Esophagus squamous epithelium (tissue), 5 donors: ENCODE results near the gene RTF1. TPM values are rescaled to one million over a fixed set of nuclear protein-coding genes. Genes with fewer than 3 reads are reported as not detected.
A peak's percentile ranks its signal among the peaks of the same experiment; 100 is the strongest.

ENCODE experiments used
- DNase-seq: peaks from one replicate; lab custom pipeline; 2025; lab: John Stamatoyannopoulos, UW
- H3K27ac ChIP-seq, 4 donors: fragments of 200-600 bp; sonication (generic); one replicate each; pipeline ENCODE4 v1.5.1; 2016 to 2019; ENCODE audit warnings: mild to moderate bottlenecking in 1 of 4
- H3K27me3 ChIP-seq, 4 donors: fragments of 200-600 bp; sonication (generic); 1 replicate in 3 of 4; 2 replicates in 1 of 4; pipeline versions ENCODE4 v1.5.1 to v1.6.0; 2017 to 2021; ENCODE audit warnings: antibody characterized with exemption in 1 of 4
- H3K36me3 ChIP-seq, 3 donors: fragments of 200-600 bp; sonication (generic); one replicate each; pipeline ENCODE4 v1.5.1; 2016 to 2019
- H3K4me1 ChIP-seq, 3 donors: fragments of 200-600 bp; sonication (generic); one replicate each; pipeline ENCODE4 v1.5.1; 2017 to 2019
- H3K4me3 ChIP-seq, 4 donors: fragments of 200-600 bp; sonication (generic); 1 replicate in 3 of 4; 2 replicates in 1 of 4; pipeline ENCODE4 v1.5.1; 2016 to 2019; ENCODE audit warnings: mild to moderate bottlenecking in 2 of 4, moderate library complexity in 1 of 4
- H3K9me3 ChIP-seq, 3 donors: fragments of 200-600 bp; sonication (generic); one replicate each; pipeline ENCODE4 v1.5.1; 2016 to 2019
- POLR2A ChIP-seq, 4 donors: fragments of 450-650 bp; IDR thresholded peaks; one replicate each; pipeline ENCODE4 v1.6.1; 2017; ENCODE audit warnings: antibody characterized with exemption in 4 of 4, mild to moderate bottlenecking in 4 of 4, moderate library complexity in 3 of 4
- WGBS, 2 donors: methylation state at CpG; one replicate each; pipeline ENCODE4 v1.1.5; 2018; 5-methylcytosine and 5-hydroxymethylcytosine counted together
- intact Hi-C: fragments of 100-400 bp; cut with DNase I; formaldehyde crosslinking; loops from one replicate; pipeline ENCODE4 v1.15.0; 2022
- total RNA-seq, 4 donors: library from RNA; depleted of rRNA; stranded (reverse); fragments of >200 nt; gene quantifications; one replicate each; pipeline ENCODE4 v1.1.0, GENCODE V29; 2016
- TF ChIP-seq, protein P1 (sequence below), 6 experiments: fragments of 450-650 bp in 4 of 6; fragments of 200-600 bp in 2 of 6; sonication (generic) in 2 of 6; IDR thresholded peaks; one replicate each; pipeline ENCODE4 v1.5.1; 2016 to 2019; ENCODE audit warnings: antibody characterized with exemption in 6 of 6, mild to moderate bottlenecking in 4 of 6, moderate library complexity in 4 of 6
- donor health status: DM: yes; HTN: yes; CAD: no.

Gene RTF1
- total RNA-seq, 4 donors from 2014 or later, result 23.3 to 41.6 (median 33.6) TPM

GRCh38 chr15:41513506-41514227, 96.8 kb downstream of the RTF1 start, which contains the start of gene LTK:
Gene LTK (minus strand): TSS chr15:41513827. CDS start chr15:41513709, 118 bp downstream.
- peaks cover 21 to 36% (median 27%) of the 10 kb centered on the region in 3 donors for H3K4me1 ChIP-seq
- no peaks in the 10 kb centered on the region for H3K9me3 ChIP-seq
- no peak within 1 kb of the TSS for H3K27ac ChIP-seq
- DNase-seq, result no peak
- peaks cover 7 to 60% (median 21%) of the 10 kb centered on the region in 4 donors for H3K27me3 ChIP-seq
- 5% methylated on average over 11 of the region's 33 CpGs; no CpG with 5 or more reads in 1 of the 2 donors for WGBS, 2 donors
- no peak for TF ChIP-seq POLR2A (IDR thresholded peaks at IDR 0.05)
- TF ChIP-seq, protein P1, sequence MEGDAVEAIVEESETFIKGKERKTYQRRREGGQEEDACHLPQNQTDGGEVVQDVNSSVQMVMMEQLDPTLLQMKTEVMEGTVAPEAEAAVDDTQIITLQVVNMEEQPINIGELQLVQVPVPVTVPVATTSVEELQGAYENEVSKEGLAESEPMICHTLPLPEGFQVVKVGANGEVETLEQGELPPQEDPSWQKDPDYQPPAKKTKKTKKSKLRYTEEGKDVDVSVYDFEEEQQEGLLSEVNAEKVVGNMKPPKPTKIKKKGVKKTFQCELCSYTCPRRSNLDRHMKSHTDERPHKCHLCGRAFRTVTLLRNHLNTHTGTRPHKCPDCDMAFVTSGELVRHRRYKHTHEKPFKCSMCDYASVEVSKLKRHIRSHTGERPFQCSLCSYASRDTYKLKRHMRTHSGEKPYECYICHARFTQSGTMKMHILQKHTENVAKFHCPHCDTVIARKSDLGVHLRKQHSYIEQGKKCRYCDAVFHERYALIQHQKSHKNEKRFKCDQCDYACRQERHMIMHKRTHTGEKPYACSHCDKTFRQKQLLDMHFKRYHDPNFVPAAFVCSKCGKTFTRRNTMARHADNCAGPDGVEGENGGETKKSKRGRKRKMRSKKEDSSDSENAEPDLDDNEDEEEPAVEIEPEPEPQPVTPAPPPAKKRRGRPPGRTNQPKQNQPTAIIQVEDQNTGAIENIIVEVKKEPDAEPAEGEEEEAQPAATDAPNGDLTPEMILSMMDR (IDR thresholded peaks at IDR 0.05), result no peak
- peak within 1 kb of the TSS; percentile 2 to 60 (median 40) for H3K4me3 ChIP-seq
- intact Hi-C loops, result no loop called here
- peaks cover 0 to 11% (median 0%) of the 10 kb centered on the region in 3 donors for H3K36me3 ChIP-seq

- TF ChIP-seq POLR2A (IDR thresholded peaks at IDR 0.05), result no peak
- TF ChIP-seq, protein P1 (IDR thresholded peaks at IDR 0.05), result no peak
- Histone ChIP-seq H3K4me3 (no peak overlapping the region), H3K27me3 (peaks cover 0 to 17% (median 5%) of the 10 kb centered on the region in 4 donors), H3K4me1 (peaks cover 10 to 14% (median 10%) of the 10 kb centered on the region in 3 donors), H3K36me3 (peaks cover 0 to 43% (median 2%) of the 10 kb centered on the region in 3 donors), H3K9me3 (no peaks in the 10 kb centered on the region), H3K27ac (no peak overlapping the region)
- 86 to 92% methylated on average over 3 to 4 of the region's 8 CpGs for WGBS, 2 donors
- intact Hi-C loops, result no loop called here
- no peak for DNase-seq
Measured at GRCh38 chr15:41517895-41518449, 101.1 kb downstream of the RTF1 start.

DNA sequence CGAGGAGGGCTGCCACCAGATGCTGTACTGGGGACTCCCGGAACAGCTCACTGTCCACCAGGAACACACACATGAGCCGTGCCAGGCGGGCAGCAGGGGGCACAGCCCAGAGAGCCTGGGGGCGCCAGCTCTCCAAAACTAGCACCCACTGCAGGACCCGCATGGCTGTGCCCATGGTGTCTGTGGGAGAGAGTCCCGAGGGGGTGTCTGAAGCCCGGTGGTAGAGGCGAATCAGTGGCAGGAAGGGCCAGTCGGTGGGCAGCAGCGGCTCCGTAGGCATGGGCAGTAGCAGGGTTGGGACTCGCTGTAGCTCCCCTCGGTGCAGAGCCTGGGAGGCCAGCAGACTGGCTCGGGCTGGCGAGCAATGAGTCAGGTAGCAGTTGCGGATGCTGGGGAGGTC, 103.7 kb downstream of the RTF1 start:
- H3K36me3 ChIP-seq, result peaks cover 0 to 70% (median 5%) of the 10 kb centered on the region in 3 donors
- TF ChIP-seq, protein P1 (IDR thresholded peaks at IDR 0.05), result no peak
- TF ChIP-seq POLR2A (IDR thresholded peaks at IDR 0.05), result no peak
- peaks cover 0 to 5% (median 0%) of the 10 kb centered on the region in 3 donors for H3K4me1 ChIP-seq
- 95% methylated on average over 12 of the region's 17 CpGs; no CpG with 5 or more reads in 1 of the 2 donors for WGBS, 2 donors
- DNase-seq, result no peak
- no peak overlapping the region for H3K27ac ChIP-seq
- no peak overlapping the region for H3K4me3 ChIP-seq
- no peaks in the 10 kb centered on the region for H3K9me3 ChIP-seq
- H3K27me3 ChIP-seq, result no peaks in the 10 kb centered on the region
- intact Hi-C loops, result no loop called here

- no peak for DNase-seq
- Histone ChIP-seq H3K27ac (no peak overlapping the region), H3K4me3 (no peak overlapping the region), H3K4me1 (peaks cover 0 to 5% (median 0%) of the 10 kb centered on the region in 3 donors), H3K27me3 (no peaks in the 10 kb centered on the region), H3K36me3 (peaks cover 5 to 80% (median 8%) of the 10 kb centered on the region in 3 donors), H3K9me3 (no peaks in the 10 kb centered on the region)
- 86 to 89% methylated on average over 5 to 9 of the region's 9 CpGs for WGBS, 2 donors
- TF ChIP-seq, protein P1 (IDR thresholded peaks at IDR 0.05), result no peak
- TF ChIP-seq POLR2A (IDR thresholded peaks at IDR 0.05), result no peak
- intact Hi-C loops, result no loop called here
Measured at GRCh38 chr15:41521614-41522013, 104.7 kb downstream of the RTF1 start.

- H3K9me3 ChIP-seq, result no peaks in the 10 kb centered on the region
- no peak overlapping the region for H3K4me3 ChIP-seq
- no peaks in the 10 kb centered on the region for H3K27me3 ChIP-seq
- no peak for TF ChIP-seq POLR2A (IDR thresholded peaks at IDR 0.05)
- TF ChIP-seq, protein P1 (IDR thresholded peaks at IDR 0.05), result no peak
- intact Hi-C loops, result no loop called here
- H3K27ac ChIP-seq, result no peak overlapping the region
- 80% methylated on average over 1 of the region's 5 CpGs; no CpG with 5 or more reads in 1 of the 2 donors for WGBS, 2 donors
- H3K36me3 ChIP-seq, result peaks cover 19 to 84% (median 20%) of the 10 kb centered on the region in 3 donors
- peaks cover 0 to 5% (median 0%) of the 10 kb centered on the region in 3 donors for H3K4me1 ChIP-seq
- DNase-seq, result no peak
Measured at GRCh38 chr15:41523097-41523496, 106.2 kb downstream of the RTF1 start.
